Femur (tissue), 1 donor: Measurements from ENCODE around the gene VDAC2.
"Not testable (repeated sequence)": the region's sequence is repeated elsewhere in the genome, so short reads cannot be mapped to it uniquely, and the experiment has no call there.

ENCODE experiments used
- DNase-seq: peaks from one replicate; pipeline ENCODE4 v3.0.0-alpha.2; 2017

VDAC2 gene

GRCh38 chr10:75210282-75211006 lies at the start of gene VDAC2:
VDAC2 (plus strand) TSS chr10:75210796; CDS start chr10:75211159, 363 bp downstream.
- peak; percentile 95 for DNase-seq

GRCh38 chr10:75165684-75166622 lies 44.6 kb upstream of the VDAC2 start:
- no peak for DNase-seq

GRCh38 chr10:75166623-75166972 lies 44.0 kb upstream of the VDAC2 start:
- DNase-seq: no peak

- DNase-seq: no peak
Observed at GRCh38 chr10:75168275-75168674, 42.3 kb upstream of the VDAC2 start.

GRCh38 chr10:75170215-75170614 lies 40.4 kb upstream of the VDAC2 start:
- DNase-seq: no peak

- no peak for DNase-seq
Observed at GRCh38 chr10:75175046-75175445, 35.5 kb upstream of the VDAC2 start.

- DNase-seq: no peak
Observed at GRCh38 chr10:75176046-75176445, 34.5 kb upstream of the VDAC2 start.

- DNase-seq: no peak
Observed at GRCh38 chr10:75176736-75177135, 33.9 kb upstream of the VDAC2 start.

GRCh38 chr10:75179657-75180177 lies 30.9 kb upstream of the VDAC2 start:
- DNase-seq: no peak

GRCh38 chr10:75180592-75180991 lies 30.0 kb upstream of the VDAC2 start:
- DNase-seq: no peak

- DNase-seq: no peak
Observed at GRCh38 chr10:75181073-75181472, 29.5 kb upstream of the VDAC2 start.

GRCh38 chr10:75186310-75186709 lies 24.3 kb upstream of the VDAC2 start:
- no peak for DNase-seq

GRCh38 chr10:75187961-75188426 lies 22.6 kb upstream of the VDAC2 start:
- peak; percentile 28 for DNase-seq

- not testable (repeated sequence) for DNase-seq
Observed at GRCh38 chr10:75188522-75188921, 22.1 kb upstream of the VDAC2 start.

GRCh38 chr10:75189266-75190096 lies 21.1 kb upstream of the VDAC2 start:
- no peak for DNase-seq

- DNase-seq: no peak
Observed at GRCh38 chr10:75191821-75192568, 18.6 kb upstream of the VDAC2 start.

- not testable (repeated sequence) for DNase-seq
Observed at GRCh38 chr10:75194625-75195024, 16.0 kb upstream of the VDAC2 start.

GRCh38 chr10:75195035-75195763 lies 15.4 kb upstream of the VDAC2 start:
- no peak for DNase-seq

GRCh38 chr10:75197066-75197465 lies 13.5 kb upstream of the VDAC2 start:
- no peak for DNase-seq

GRCh38 chr10:75197906-75198305 lies 12.7 kb upstream of the VDAC2 start:
- DNase-seq: no peak

GRCh38 chr10:75199949-75200348 lies 10.6 kb upstream of the VDAC2 start:
- DNase-seq: not testable (repeated sequence)
